Adipocyte (in vitro differentiated cells): Measurements from ENCODE around the gene LYSMD3.
"Not testable (repeated sequence)": the region's sequence is repeated elsewhere in the genome, so short reads cannot be mapped to it uniquely, and the experiment has no call there.

ENCODE experiments used
- DNase-seq: peaks from one replicate; pipeline ENCODE4 v3.0.0-alpha.2; 2015; ENCODE audit warnings: low read depth
- H3K27me3 ChIP-seq: replicated peaks from 2 replicates; pipeline ENCODE4 v1.7.0; 2013; ENCODE audit warnings: mild to moderate bottlenecking, low read length, moderate library complexity; ENCODE audit not compliant: control insufficient read depth, insufficient read depth
- H3K36me3 ChIP-seq: 2 replicates; pipeline ENCODE4 v1.7.0; 2013; ENCODE audit warnings: low read length, mild to moderate bottlenecking, moderate library complexity; ENCODE audit not compliant: control insufficient read depth, insufficient read depth, severe bottlenecking
- H3K4me1 ChIP-seq: 2 replicates; pipeline ENCODE4 v1.7.0; 2013; ENCODE audit warnings: mild to moderate bottlenecking, low read length, moderate library complexity; ENCODE audit not compliant: control insufficient read depth, insufficient read depth
- H3K4me3 ChIP-seq: 2 replicates; pipeline ENCODE4 v1.7.0; 2013; ENCODE audit warnings: mild to moderate bottlenecking, low read length, moderate library complexity
- H3K9ac ChIP-seq: 2 replicates; pipeline ENCODE4 v1.7.0; 2013; ENCODE audit warnings: mild to moderate bottlenecking, low read length, moderate library complexity
- H3K9me3 ChIP-seq: 2 replicates; pipeline ENCODE4 v1.7.0; 2013; ENCODE audit warnings: mild to moderate bottlenecking, low read length, moderate library complexity; ENCODE audit not compliant: control insufficient read depth

LYSMD3 gene

DNA sequence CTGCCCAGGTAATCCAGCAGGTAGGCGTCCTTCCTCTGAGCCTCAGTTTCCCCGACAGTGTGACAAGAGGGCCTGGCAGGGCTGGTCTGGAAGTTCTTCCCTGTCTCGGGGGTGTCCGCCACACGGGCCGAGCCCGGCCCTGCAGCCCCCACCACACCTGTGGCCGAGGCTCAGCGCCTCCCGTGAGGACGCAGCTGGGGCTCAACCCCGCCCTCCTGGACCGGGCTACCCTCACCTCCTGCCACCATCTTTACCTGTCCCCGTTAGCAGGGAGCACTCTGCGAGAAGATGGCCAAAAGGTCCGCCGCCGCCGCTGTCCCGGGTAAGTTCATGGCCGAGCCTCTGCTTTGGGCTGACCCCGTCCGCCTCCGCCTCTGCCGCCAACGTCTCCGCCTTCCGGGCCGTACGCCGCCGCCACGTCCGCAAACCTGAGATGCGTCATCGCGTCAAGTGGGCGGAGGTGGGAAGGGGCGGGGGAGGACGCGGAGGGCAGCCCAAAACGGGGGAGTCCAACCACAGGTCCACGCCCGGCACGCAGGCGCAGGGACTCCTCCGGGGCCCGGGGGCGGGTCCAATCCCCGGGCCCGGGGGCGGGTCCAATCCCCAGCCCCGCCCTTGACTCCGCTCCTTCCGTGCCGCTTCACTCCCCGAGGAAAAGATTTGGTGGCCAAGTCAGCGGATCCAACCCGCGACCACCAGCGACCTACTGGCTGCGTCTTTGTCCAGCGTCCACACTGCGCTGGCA, at the start of gene LYSMD3:
Gene LYSMD3, minus strand, starts transcription at position 391 of the 745 bp plus-strand sequence. CDS start 4,295 bp downstream, outside the sequence.
- peak within 1 kb of the TSS; percentile 95 for H3K4me3 ChIP-seq
- H3K36me3 ChIP-seq = peaks cover 8% of the 10 kb centered on the region
- peak within 1 kb of the TSS; percentile 96 for H3K9ac ChIP-seq
- peaks cover 29% of the 10 kb centered on the region for H3K4me1 ChIP-seq
- no peaks in the 10 kb centered on the region for H3K27me3 ChIP-seq
- no peaks in the 10 kb centered on the region for H3K9me3 ChIP-seq
- peak; percentile 99 for DNase-seq

DNA sequence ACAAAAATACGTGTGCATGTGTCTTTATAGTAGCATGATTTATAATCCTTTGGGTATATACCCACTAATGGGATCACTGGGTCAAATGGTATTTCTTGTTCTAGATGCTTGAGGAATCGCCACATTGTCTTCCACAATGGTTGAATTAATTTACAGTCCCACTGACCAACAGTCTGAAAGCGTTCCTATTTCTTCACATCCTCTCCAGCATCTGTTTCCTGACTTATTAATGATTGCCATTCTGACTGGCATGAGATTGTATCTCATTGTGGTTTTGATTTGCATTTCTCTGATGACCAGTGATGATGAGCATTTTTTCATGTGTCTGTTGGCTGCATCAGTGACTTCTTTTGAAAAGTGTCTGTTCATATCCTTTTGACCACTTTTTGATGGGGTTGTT, 47.2 kb upstream of the LYSMD3 start:
- DNase-seq, H3K27me3 ChIP-seq, H3K4me1 ChIP-seq, H3K36me3 ChIP-seq, H3K4me3 ChIP-seq, H3K9me3 ChIP-seq, H3K9ac ChIP-seq: not testable (repeated sequence)

DNA sequence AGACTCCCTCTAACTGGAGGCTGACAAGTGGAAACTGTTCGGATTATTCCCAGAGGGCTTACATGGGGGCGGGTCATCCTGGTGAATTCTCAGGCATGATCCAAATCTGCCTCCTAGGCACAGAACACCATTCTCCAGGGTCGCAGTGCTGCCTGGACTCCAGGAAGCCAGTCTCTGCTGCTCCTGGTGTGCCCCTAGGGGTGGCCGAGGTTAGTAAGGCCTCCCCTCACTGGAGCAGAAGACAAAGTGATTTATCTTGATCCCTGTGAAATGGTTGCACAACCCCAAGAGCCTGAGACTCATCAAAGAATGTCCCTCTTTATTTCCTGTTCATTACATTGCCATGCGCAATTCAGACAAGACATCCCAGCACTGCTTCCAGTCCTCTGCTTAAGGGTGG, 46.3 kb upstream of the LYSMD3 start:
- Histone ChIP-seq H3K9me3 (peaks cover 4% of the 10 kb centered on the region), H3K4me3 (no peak overlapping the region), H3K9ac (no peak overlapping the region), H3K27me3 (no peaks in the 10 kb centered on the region), H3K4me1 (no peaks in the 10 kb centered on the region), H3K36me3 (no peaks in the 10 kb centered on the region)
- no peak for DNase-seq

DNA sequence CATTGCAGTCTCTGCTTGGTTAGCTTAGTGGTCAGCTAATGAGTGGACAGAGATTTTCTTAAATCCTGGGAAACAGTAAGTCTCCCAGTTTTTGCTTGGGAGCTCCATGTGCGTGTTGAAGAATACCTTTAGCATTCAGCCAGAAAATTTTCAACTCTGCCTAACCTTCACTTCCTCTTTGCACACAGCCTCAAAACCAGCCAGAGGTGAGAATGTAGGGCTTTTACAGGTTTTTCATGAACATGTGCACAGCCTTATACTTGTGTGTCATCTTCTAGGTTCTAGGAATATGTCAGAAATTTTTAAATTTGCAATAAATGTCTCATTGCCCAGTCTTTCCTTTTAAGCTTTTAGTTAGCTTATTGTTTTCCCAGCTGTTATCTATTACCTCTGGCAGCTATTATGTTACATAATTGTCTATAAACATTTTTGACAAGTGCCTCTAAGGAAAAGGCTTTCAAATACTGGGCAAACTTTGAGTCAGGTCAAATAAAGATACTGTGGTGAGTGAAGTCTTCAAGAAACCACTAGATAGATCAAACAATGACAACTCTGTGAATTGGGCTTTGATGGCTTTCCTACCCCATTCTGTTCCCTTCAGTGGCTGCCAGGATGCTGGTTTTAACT, 41.9 kb upstream of the LYSMD3 start:
- Histone ChIP-seq H3K9me3 (peaks cover 22% of the 10 kb centered on the region), H3K36me3 (no peaks in the 10 kb centered on the region), H3K4me3 (no peak overlapping the region), H3K4me1 (no peaks in the 10 kb centered on the region), H3K27me3 (no peaks in the 10 kb centered on the region), H3K9ac (no peak overlapping the region)
- DNase-seq = no peak

DNA sequence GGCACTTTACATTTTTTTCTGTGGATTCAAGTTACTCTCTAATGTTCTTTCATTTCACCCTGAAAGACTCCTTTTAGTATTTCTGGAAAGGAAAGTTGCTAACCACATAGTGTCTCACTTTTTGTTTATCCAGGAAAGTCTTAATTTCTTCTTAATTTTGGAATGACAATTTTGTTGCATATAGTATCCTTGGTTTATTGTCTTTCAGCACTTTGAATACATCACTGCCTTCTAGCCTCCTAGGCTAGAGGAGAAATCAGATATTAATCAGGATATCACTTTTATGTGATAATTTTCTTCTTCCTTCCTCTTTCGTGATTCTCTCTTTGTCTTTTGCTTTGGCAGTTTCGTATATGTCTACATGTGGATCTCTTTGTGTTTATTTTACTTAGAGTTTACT, 40.6 kb upstream of the LYSMD3 start:
- no peaks in the 10 kb centered on the region for H3K36me3 ChIP-seq
- peaks cover 22% of the 10 kb centered on the region for H3K9me3 ChIP-seq
- no peak overlapping the region for H3K9ac ChIP-seq
- no peak overlapping the region for H3K4me3 ChIP-seq
- H3K4me1 ChIP-seq = no peaks in the 10 kb centered on the region
- no peak for DNase-seq
- no peaks in the 10 kb centered on the region for H3K27me3 ChIP-seq

DNA sequence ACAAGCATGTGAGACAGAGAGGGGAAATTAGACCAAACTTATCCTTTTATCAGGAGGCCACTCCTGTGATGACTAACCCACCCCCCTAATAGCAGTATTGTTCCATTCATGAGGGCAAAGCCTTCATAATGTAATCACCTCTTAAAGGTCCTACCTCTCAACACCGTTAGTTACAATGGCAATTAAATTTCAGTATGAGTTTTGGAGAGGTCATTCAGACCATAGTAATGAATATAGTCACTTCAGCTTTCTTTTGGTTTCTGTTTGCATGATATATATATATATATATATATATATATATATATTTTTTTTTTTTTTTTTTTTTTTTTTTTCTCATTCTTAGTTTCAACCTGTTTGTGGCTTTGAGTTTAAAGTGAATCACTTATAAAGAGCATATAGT, 39.7 kb upstream of the LYSMD3 start:
- no peaks in the 10 kb centered on the region for H3K36me3 ChIP-seq
- H3K9me3 ChIP-seq = peaks cover 22% of the 10 kb centered on the region
- no peak overlapping the region for H3K9ac ChIP-seq
- H3K27me3 ChIP-seq = peaks cover 2% of the 10 kb centered on the region
- H3K4me1 ChIP-seq = no peaks in the 10 kb centered on the region
- no peak overlapping the region for H3K4me3 ChIP-seq
- DNase-seq = no peak

DNA sequence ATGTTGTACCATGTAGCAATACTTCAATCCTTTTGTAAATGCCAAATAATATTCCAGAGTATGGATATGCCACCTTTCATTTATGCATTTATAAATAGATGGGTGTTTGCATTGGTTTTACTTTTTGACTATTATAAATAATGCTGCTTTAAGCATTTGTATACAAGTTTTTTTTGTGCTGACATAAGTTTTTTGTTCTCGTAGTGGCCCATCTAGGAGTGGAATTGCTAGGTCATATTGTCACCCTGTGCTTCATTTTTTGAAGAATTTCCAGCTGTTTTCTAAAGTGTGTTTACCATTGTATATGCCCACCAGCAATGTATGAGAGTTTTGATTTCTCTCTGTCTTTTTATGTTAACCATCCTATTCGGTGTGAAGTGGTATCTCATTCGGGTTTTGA, 36.1 kb upstream of the LYSMD3 start:
- Histone ChIP-seq H3K9me3 (peaks cover 15% of the 10 kb centered on the region), H3K27me3 (peaks cover 16% of the 10 kb centered on the region), H3K4me1 (no peaks in the 10 kb centered on the region), H3K9ac (no peak overlapping the region), H3K36me3 (no peaks in the 10 kb centered on the region), H3K4me3 (no peak overlapping the region)
- no peak for DNase-seq

DNA sequence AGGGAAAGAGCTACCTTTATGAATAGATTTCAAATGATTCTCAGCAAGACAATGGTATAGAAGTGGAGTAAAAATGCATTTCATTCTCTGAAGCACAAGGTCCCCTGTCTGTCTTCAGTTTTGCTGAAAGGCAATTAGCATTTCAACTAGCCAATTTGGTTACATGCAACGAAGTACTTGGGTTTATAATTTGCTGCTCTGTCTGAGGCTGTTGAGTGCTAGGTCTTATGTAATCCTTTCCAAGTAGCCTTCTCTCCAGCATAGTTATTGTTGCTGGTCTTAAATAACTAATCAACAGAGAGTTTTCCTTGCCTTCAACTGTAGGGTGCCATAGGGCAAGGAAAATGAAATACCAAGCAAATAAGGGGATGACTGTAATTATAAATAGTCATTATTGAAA, 33.7 kb upstream of the LYSMD3 start:
- Histone ChIP-seq H3K9ac (no peak overlapping the region), H3K27me3 (peaks cover 39% of the 10 kb centered on the region), H3K9me3 (no peaks in the 10 kb centered on the region), H3K36me3 (no peaks in the 10 kb centered on the region), H3K4me3 (no peak overlapping the region), H3K4me1 (no peaks in the 10 kb centered on the region)
- DNase-seq = no peak

DNA sequence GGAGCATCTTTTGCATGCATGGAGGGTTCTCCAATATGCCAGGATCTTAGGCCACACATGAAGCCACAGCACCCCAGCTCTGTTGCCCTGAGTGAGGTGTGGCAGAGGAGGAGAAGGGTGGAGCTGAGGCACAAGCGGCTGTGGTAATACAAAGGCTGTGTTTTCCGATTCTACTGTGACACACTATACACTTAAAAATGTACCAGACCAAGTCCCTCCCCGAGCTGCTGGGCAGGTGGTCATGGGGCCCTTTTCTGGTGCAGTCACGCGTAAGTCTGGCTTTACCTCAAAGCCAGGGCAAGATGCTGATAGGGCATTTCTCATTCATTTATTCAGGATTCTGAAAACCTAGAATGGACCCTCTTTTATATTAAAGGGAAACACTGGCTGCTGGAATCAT, 33.0 kb upstream of the LYSMD3 start:
- no peak for DNase-seq
- Histone ChIP-seq H3K4me1 (no peaks in the 10 kb centered on the region), H3K4me3 (no peak overlapping the region), H3K27me3 (peaks cover 47% of the 10 kb centered on the region), H3K9me3 (no peaks in the 10 kb centered on the region), H3K9ac (no peak overlapping the region), H3K36me3 (no peaks in the 10 kb centered on the region)

DNA sequence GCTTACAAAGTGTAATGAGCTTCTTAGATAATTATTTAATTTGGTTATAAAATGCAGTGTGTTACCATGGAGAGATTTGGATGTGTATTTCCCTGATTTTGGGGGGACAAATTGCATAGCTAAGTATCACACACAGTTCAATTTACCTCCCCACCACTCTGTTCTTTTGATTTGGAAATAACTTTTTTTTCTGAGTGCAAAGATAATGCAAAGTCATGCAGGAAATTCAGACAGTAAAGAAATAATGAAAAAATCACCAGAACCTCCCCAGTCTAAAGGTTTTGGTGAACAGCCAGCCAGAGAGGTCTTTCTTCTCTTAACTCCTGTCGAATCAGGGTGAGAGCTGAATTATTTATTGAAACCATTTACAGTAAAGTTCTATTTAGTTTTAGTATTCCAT, 32.4 kb upstream of the LYSMD3 start:
- Histone ChIP-seq H3K4me3 (no peak overlapping the region), H3K4me1 (no peaks in the 10 kb centered on the region), H3K9ac (no peak overlapping the region), H3K36me3 (no peaks in the 10 kb centered on the region), H3K9me3 (no peaks in the 10 kb centered on the region), H3K27me3 (peaks cover 53% of the 10 kb centered on the region)
- DNase-seq = no peak

DNA sequence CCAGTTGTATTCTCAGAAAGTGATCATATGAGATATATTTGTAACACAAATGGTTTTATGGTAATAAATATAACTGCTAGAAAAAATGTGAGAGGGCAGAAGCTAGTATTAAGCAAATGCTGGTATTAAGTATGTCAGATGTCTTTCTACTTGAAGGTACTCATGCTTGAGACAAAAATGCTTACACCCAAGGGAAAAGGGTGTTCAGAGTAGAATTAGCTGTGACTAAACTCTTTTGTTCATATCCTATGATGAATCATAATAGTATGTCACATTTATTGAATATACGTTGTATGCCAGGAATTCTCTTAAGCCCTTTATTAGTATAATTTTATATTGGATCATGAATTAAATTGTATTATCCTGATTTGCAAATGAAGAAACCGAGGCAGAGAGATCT, 31.4 kb upstream of the LYSMD3 start:
- no peak overlapping the region for H3K4me3 ChIP-seq
- no peak overlapping the region for H3K9ac ChIP-seq
- H3K27me3 ChIP-seq = peaks cover 61% of the 10 kb centered on the region
- no peaks in the 10 kb centered on the region for H3K36me3 ChIP-seq
- no peaks in the 10 kb centered on the region for H3K4me1 ChIP-seq
- DNase-seq = no peak
- H3K9me3 ChIP-seq = no peaks in the 10 kb centered on the region
